GM12891 (cell line): Measurements from ENCODE around the gene ACSL4.

Experiments
- POLR2A ChIP-seq: IDR thresholded peaks from 2 replicates; pipeline ENCODE4 v1.6.1; 2011; ENCODE audit warnings: low read depth, low read length, control low read depth
- POLR2AphosphoS5 ChIP-seq: IDR thresholded peaks from 2 replicates; pipeline ENCODE4 v1.6.1; 2011; ENCODE audit warnings: low read depth, low read length, control low read depth
- SPI1 ChIP-seq: IDR thresholded peaks from 2 replicates; pipeline ENCODE4 v1.6.1; 2011; ENCODE audit warnings: low read depth, low read length, control low read depth
- TAF1 ChIP-seq: IDR thresholded peaks from 2 replicates; pipeline ENCODE4 v1.6.1; 2011; ENCODE audit warnings: low read depth, low read length, control low read depth

- TF ChIP-seq POLR2A (no peak), SPI1 (no peak), POLR2AphosphoS5 (no peak), TAF1 (no peak)
These were observed 27.3 kb upstream of the ACSL4 start for GRCh38 chrX:109760209-109760921.
